Calu3 (cell line): ENCODE measurements around the gene MISP. TPM values are rescaled to one million over a fixed set of nuclear protein-coding genes. Genes with fewer than 3 reads are reported as not detected.

ENCODE experiments used
- BruUV-seq: library from RNA; stranded (reverse); fragments of 400-500 nt; replicated peaks from 2 replicates; lab custom pipeline; 2021; lab: Mats Ljungman, UMichigan
- CTCF ChIA-PET: fragments of 300-600 bp; sonication (Branson Sonifier 250); formaldehyde crosslinking; loops from one replicate; lab custom pipeline; 2022; ENCODE audit warnings: antibody characterized with exemption; lab: Charles Lee
- DNase-seq: peaks from one replicate; pipeline ENCODE4 v3.0.0; 2022
- H3K27ac Mint-ChIP-seq: one replicate; pipeline ENCODE4 v1.8.0; 2022; ENCODE audit warnings: mixed read lengths; ENCODE audit not compliant: unreplicated experiment
- H3K27me3 Mint-ChIP-seq: one replicate; pipeline ENCODE4 v1.8.0; 2022; ENCODE audit warnings: mixed read lengths; ENCODE audit not compliant: unreplicated experiment
- H3K36me3 Mint-ChIP-seq: one replicate; pipeline ENCODE4 v1.8.0; 2022; ENCODE audit warnings: mild to moderate bottlenecking, moderate library complexity, mixed read lengths; ENCODE audit not compliant: insufficient read depth, unreplicated experiment
- H3K4me1 Mint-ChIP-seq: one replicate; pipeline ENCODE4 v1.8.0; 2022; ENCODE audit warnings: mild to moderate bottlenecking, low read depth, mixed read lengths; ENCODE audit not compliant: unreplicated experiment
- H3K4me3 Mint-ChIP-seq: one replicate; pipeline ENCODE4 v1.8.0; 2022; ENCODE audit warnings: mild to moderate bottlenecking, low read depth, moderate library complexity, mixed read lengths; ENCODE audit not compliant: unreplicated experiment
- H3K9me3 Mint-ChIP-seq: one replicate; pipeline ENCODE4 v1.8.0; 2022; ENCODE audit warnings: low read depth, mixed read lengths; ENCODE audit not compliant: unreplicated experiment
- intact Hi-C: fragments of 100-400 bp; cut with micrococcal nuclease; formaldehyde crosslinking; loops from one replicate; pipeline ENCODE4 v1.10.0; 2022; ENCODE audit not compliant: unreplicated experiment
- total RNA-seq: library from RNA; stranded (reverse); gene quantifications from 2 replicates; pipeline ENCODE4 v1.2.3, GENCODE V29; 2022
- TF ChIP-seq, protein P1 (sequence below): fragments of 200-600 bp; IDR thresholded peaks from one replicate; pipeline ENCODE4 v1.8.0; 2022; ENCODE audit warnings: antibody characterized with exemption; ENCODE audit not compliant: unreplicated experiment

MISP gene
- total RNA-seq, 1 experiment from 2014 or later = 73.9 TPM

- intact Hi-C loops = no loop called here
Observed at GRCh38 chr19:799076-799881, 48.4 kb downstream of the MISP start.

DNA sequence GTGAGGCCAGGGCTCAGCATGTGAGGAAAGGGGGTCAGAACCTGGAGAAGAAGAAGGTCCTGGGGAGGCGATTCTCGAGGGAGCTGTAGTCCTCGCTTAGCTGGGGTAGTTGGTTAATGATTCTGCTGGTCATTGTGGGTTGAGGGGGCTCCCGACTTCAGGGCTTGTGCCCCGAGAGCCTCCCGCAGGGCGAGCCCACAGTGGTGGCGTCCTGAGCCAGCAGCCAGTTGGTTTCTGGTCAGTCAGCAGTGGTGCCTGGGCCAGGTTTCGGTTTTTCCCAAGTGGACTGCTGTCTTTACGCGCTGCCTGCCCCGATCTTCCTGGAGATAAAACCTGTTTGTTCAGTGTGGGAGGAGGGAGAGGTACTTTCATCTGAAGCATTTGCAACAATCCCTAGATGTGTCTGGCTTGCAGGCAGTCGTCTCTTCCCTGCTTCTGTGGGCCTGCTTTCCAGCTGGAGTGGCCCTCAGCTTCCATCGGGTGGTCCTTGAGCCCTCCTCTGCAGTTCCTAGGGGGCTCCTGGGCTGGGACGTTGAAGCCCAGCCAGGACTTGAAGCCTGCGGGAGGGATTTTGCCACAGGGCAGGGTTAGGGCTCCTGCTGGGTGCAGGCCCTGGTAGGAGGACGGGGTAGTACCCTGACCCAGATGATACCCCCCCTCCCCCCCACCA lies 49.6 kb downstream of the MISP start:
- H3K4me3 Mint-ChIP-seq = peak overlapping the region; percentile 77
- CTCF ChIA-PET = interaction anchor here (0.5 kb wide), 1 partner anchor 44 kb away, joined by 6 read pairs; no protein-coding TSS in a partner anchor
- H3K9me3 Mint-ChIP-seq = no peaks in the 10 kb centered on the region
- no TSS peak for BruUV-seq
- peak; percentile 36 for DNase-seq
- peak overlapping the region; percentile 73 for H3K27ac Mint-ChIP-seq
- peaks cover 10% of the 10 kb centered on the region for H3K4me1 Mint-ChIP-seq
- TF ChIP-seq, protein P1, sequence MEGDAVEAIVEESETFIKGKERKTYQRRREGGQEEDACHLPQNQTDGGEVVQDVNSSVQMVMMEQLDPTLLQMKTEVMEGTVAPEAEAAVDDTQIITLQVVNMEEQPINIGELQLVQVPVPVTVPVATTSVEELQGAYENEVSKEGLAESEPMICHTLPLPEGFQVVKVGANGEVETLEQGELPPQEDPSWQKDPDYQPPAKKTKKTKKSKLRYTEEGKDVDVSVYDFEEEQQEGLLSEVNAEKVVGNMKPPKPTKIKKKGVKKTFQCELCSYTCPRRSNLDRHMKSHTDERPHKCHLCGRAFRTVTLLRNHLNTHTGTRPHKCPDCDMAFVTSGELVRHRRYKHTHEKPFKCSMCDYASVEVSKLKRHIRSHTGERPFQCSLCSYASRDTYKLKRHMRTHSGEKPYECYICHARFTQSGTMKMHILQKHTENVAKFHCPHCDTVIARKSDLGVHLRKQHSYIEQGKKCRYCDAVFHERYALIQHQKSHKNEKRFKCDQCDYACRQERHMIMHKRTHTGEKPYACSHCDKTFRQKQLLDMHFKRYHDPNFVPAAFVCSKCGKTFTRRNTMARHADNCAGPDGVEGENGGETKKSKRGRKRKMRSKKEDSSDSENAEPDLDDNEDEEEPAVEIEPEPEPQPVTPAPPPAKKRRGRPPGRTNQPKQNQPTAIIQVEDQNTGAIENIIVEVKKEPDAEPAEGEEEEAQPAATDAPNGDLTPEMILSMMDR = no peak
- intact Hi-C loops = no loop called here
- peaks cover 77% of the 10 kb centered on the region for H3K36me3 Mint-ChIP-seq
- no peaks in the 10 kb centered on the region for H3K27me3 Mint-ChIP-seq

More at GRCh38 chr19:799076-799881, 48.4 kb downstream of the MISP start:
- CTCF ChIA-PET = interaction anchor here (0.6 to 1.0 kb wide), 2 partner anchors 16 to 94 kb away, joined by 3 read pairs; no protein-coding TSS in a partner anchor
- Mint-ChIP-seq H3K27me3 (no peaks in the 10 kb centered on the region), H3K9me3 (no peaks in the 10 kb centered on the region), H3K36me3 (peaks cover 69% of the 10 kb centered on the region), H3K4me3 (peak overlapping the region; percentile 77), H3K27ac (peak overlapping the region; percentile 73), H3K4me1 (peaks cover 10% of the 10 kb centered on the region)
- DNase-seq = no peak
- no TSS peak for BruUV-seq
- TF ChIP-seq, protein P1 = no peak

GRCh38 chr19:801030-801860 lies 50.3 kb downstream of the MISP start:
- Mint-ChIP-seq H3K27ac (no peak overlapping the region), H3K9me3 (no peaks in the 10 kb centered on the region), H3K36me3 (peaks cover 75% of the 10 kb centered on the region), H3K4me1 (peaks cover 10% of the 10 kb centered on the region), H3K27me3 (no peaks in the 10 kb centered on the region), H3K4me3 (peak overlapping the region; percentile 77)
- CTCF ChIA-PET = interaction anchor here (0.5 kb wide), 1 partner anchor 43 kb away, joined by 6 read pairs; no protein-coding TSS in a partner anchor
- DNase-seq = peak; percentile 38
- intact Hi-C loops = no loop called here
- BruUV-seq = no TSS peak
- TF ChIP-seq, protein P1 = no peak

GRCh38 chr19:801861-802497 lies 51.1 kb downstream of the MISP start:
- Mint-ChIP-seq H3K27me3 (no peaks in the 10 kb centered on the region), H3K4me3 (peak overlapping the region; percentile 77), H3K4me1 (peaks cover 10% of the 10 kb centered on the region), H3K36me3 (peaks cover 75% of the 10 kb centered on the region), H3K27ac (no peak overlapping the region), H3K9me3 (no peaks in the 10 kb centered on the region)
- intact Hi-C loops = no loop called here
- TF ChIP-seq, protein P1 = no peak
- CTCF ChIA-PET = no interaction called here
- no peak for DNase-seq
- no TSS peak for BruUV-seq
